GM12801 (cell line): ENCODE results near the gene USP3.

Experiments used
- CTCF ChIP-seq: IDR thresholded peaks from one replicate; pipeline ENCODE4 v1.5.1; 2011; ENCODE audit warnings: control low read depth; ENCODE audit not compliant: insufficient read length; ENCODE audit errors: extremely low read depth

Gene USP3

GRCh38 chr15:63461230-63461985 is 43.0 kb upstream of the USP3 start:
- no peak for TF ChIP-seq CTCF

DNA sequence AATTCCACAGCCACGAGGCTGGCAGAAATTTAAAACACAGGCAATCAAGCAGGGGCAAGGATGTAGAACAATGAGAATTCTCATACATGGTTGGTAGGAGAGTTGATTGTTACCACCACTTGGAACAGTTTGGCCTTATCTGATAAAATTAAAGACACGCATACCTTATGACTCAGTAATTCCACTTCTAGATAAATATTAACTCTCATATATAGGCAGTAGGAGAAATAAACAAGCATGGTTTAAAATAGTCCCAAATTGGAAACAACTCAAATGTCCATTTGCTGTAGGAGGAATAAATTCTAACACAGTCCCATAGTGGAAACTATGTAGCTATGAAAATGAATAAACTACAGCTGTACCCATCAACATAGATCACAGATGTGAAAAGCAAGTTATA is 42.3 kb upstream of the USP3 start:
- no peak for TF ChIP-seq CTCF

DNA sequence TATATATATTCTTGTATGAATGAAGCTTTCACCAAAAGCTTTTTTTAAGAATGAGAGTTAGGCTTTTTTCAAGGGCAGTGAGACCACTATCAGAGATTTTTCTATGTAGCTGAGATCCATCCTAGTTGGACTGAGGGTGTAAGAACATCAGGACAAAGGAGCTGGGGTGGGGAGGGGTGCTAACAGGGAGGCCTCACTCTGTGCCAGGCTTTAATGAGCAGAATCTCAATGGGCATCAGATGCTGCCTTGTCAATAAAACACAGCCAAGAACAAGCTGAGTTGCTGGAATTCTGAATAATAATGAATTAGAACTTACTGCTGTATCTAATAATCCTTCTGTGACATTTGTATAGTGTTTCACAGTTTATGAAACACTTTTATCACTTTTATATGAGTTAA is 41.4 kb upstream of the USP3 start:
- TF ChIP-seq CTCF = no peak

DNA sequence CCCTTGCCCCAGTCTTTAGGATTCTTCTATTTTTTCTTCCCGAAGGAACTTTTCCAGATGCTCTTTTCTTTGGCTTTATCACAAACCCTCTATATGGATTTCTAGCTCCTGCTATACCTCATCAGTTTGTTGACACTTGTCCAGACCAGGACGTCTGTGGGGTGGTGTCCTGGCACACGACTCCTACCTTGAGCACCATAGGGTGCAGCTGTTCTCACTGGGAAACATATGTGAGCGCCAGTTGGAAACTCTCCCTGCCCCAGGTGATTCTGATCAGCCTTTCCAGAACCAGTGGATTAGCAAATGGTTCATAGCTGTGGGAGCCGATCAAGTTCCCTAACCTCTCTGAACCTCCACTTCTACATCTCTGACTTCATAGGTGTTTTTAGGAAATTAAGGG is 40.6 kb upstream of the USP3 start:
- TF ChIP-seq CTCF = no peak

- no peak for TF ChIP-seq CTCF
Observed at GRCh38 chr15:63465104-63465503, 39.3 kb upstream of the USP3 start.

- TF ChIP-seq CTCF = no peak
Observed at GRCh38 chr15:63466378-63467192, 37.8 kb upstream of the USP3 start.

DNA sequence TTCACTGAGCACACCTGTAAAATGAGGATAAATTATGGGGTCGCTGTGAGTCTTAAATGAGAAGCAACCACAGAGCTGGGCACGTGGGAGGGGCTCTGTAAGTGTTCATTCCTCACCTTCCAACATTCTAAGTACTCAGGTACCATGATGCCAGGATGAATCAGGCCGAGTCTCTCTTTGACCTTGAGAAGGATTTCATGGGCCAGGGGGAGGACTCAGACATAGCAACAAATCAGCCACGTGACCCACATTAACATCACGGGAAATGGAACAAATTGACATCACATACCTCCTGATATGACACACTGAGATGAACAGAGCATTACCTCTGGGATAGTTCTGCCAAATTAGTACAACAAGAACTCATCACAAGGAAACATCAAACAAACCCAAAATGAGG is 35.2 kb upstream of the USP3 start:
- no peak for TF ChIP-seq CTCF
